ENCODE data around the gene FN3K.

Gene FN3K

GRCh38 chr17:82703935-82704865 lies 31.2 kb upstream of the FN3K start:
- no peak for DNase-seq

GRCh38 chr17:82704886-82705285 lies 30.5 kb upstream of the FN3K start:
- no peak for DNase-seq

GRCh38 chr17:82705756-82706155 lies 29.7 kb upstream of the FN3K start:
- DNase-seq: no peak

GRCh38 chr17:82709024-82709675 lies 26.3 kb upstream of the FN3K start:
- no peak for DNase-seq

GRCh38 chr17:82709676-82710498 lies 25.5 kb upstream of the FN3K start:
- DNase-seq: no peak

- no peak for DNase-seq
These were observed 24.7 kb upstream of the FN3K start for GRCh38 chr17:82710499-82711232.

GRCh38 chr17:82713071-82713723 lies 22.2 kb upstream of the FN3K start:
- no peak for DNase-seq

- DNase-seq: peak; percentile 91
These were observed 19.0 kb upstream of the FN3K start, which contains the start of gene FN3KRP for GRCh38 chr17:82716203-82717010. Gene FN3KRP, plus strand, starts transcription at chr17:82716706. Its CDS starts 50 bp downstream, at chr17:82716756.

- no peak for DNase-seq
These were observed 16.3 kb upstream of the FN3K start for GRCh38 chr17:82718986-82719685.

GRCh38 chr17:82720204-82720603 lies 15.2 kb upstream of the FN3K start:
- no peak for DNase-seq

- DNase-seq: no peak
These were observed 12.9 kb upstream of the FN3K start for GRCh38 chr17:82722341-82723013.

- no peak for DNase-seq
These were observed 12.1 kb upstream of the FN3K start for GRCh38 chr17:82723169-82723807.

GRCh38 chr17:82726427-82726826 lies 9.0 kb upstream of the FN3K start:
- no peak for DNase-seq

GRCh38 chr17:82729479-82730260 lies 5.7 kb upstream of the FN3K start:
- no peak for DNase-seq

- no peak for DNase-seq
These were observed 3.2 kb upstream of the FN3K start for GRCh38 chr17:82732118-82732743.

- DNase-seq: no peak
These were observed 1.2 kb downstream of the FN3K start for GRCh38 chr17:82736511-82737185.
